Activated CD4-positive, alpha-beta T cell treated with anti-CD3 and anti-CD28 coated beads, Interleukin-10, Interleukin-2, amounts not matched to agents 100 ng/mL and 50 ng/mL, durations not matched to agents 16 hours and 8 hours (primary cell): ENCODE results near the gene ZEB2.

ENCODE experiments used
- DNase-seq: peaks from one replicate; pipeline ENCODE4 v3.0.0-alpha.2; 2020

ZEB2 gene

GRCh38 chr2:144446136-144446535 is 73.8 kb downstream of the ZEB2 start:
- no peak for DNase-seq

DNA sequence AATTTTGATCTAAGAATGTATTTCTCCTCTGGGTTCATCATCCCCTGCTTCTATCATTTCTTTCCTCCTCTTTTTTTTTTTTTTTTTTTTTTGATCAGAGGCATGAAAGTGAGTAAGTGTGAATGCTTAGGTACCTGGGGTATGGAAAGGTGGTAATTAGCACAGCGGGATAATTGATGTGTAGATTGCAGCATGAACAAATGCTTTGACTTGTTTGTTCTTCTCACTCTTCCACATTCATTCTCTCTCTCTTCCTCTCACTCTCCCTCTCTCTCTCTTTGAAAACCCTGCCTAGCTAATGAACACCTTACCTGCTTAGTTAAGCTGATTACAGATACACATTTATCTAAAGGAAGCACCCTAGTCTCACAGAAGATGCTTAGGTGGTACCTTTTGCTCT is 74.7 kb downstream of the ZEB2 start:
- no peak for DNase-seq

DNA sequence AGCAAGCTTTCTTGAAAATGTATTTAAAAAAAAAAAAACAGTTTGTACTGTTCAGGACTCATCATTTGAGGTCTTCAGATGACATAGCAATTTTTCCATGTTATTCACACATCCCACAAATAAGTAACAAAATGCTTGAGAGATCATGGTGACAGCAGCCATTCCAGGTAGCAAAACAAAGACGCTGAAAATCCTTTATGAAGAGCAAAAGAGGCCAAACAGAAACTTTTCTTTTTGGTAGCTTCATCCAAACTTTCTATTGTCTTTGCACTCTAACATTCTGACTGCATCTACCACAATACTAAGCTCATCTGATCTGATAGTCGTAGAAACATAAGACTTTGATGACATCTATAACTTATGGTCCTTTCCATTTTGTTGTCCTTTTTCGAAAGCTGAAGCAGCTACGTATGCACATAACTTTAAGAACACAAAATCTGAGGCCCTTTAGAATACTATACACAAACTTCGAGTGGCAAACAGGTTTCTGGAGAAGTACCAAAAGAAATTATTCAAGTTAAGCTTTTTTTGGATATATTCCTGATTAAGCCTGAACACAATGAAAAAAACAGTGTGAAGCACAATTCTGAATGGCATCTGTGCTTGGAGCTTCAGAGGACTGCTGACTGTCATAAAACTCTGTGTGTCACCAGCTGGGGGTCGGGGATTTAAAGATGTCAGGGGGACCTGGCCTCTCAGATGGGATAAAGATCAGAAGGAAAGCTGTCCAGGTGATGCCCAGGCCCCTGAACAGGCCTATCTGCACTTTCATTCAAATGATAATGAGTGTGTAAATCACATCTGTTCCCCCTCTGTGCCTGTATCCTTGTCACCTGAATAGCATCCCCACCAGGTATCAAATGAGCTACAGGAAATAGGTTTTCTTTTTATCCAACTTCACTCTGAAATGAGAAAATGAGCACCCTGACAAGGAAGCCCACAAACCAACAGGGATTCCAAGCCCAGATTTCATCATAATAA is 75.8 kb downstream of the ZEB2 start:
- DNase-seq, result no peak

GRCh38 chr2:144441711-144442141 is 78.2 kb downstream of the ZEB2 start:
- DNase-seq, result no peak

- no peak for DNase-seq
These were observed 79.9 kb downstream of the ZEB2 start for GRCh38 chr2:144439993-144440392.

- no peak for DNase-seq
These were observed 80.9 kb downstream of the ZEB2 start for GRCh38 chr2:144438801-144439631.

DNA sequence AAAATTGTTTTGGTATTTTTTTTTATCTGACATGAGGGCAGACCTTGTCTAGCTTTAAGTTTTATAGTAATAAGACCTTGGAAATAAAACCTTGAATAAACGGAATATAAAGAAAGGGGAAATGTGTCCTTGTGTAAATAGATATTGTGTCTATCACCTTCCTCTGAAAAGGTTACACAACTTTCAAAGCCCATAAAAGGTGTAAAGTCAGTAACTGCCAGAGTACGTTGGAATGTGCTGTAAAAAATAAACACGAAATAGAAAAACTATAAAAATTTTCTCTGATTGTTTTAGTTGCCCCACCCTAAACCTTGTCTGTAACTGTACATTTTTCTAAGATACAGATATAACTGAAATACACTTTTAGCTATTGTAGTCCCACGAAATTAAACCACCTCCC is 82.3 kb downstream of the ZEB2 start:
- DNase-seq, result no peak

- no peak for DNase-seq
These were observed 85.3 kb downstream of the ZEB2 start for GRCh38 chr2:144434425-144435222.

GRCh38 chr2:144432921-144433320 is 87.0 kb downstream of the ZEB2 start:
- DNase-seq, result no peak

DNA sequence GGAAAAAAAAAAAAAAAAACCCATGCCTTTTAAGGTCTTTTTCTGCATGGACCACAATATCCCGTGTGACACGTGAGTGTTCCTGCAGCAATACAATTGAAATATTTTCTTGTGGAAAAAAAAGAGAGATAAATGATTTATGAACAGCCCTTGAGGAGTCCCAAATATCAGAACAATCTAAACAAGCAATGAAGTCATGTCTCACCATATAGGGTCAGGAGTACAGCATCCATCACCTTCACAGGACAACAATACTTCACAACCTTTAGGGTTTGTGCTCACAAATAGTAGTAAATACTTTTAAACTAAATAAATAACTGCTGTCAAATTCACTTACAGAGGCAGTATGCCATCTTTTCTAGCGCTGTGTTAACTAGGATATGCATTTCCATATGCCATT is 87.9 kb downstream of the ZEB2 start:
- no peak for DNase-seq

DNA sequence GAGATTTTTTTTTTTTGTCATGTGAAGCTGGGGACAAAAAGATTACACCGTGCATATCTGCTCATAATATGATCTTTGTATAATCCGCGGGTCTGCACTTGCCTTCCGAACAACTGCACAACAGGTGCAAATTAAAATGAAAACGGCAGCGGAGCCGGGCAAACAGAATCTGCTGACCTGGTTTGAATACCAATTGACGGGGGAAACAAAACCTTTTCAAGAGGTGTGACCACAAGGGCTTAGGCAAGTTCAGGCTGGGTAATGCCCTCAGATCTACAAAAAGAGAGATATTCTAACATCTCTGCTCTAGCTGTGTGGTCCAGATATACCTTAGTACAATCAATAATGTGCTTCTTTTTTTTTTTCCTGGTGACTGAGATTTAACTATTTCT is 88.5 kb downstream of the ZEB2 start:
- DNase-seq, result no peak

GRCh38 chr2:144430722-144431391 is 89.1 kb downstream of the ZEB2 start:
- peak; percentile 74 for DNase-seq

GRCh38 chr2:144429396-144430112 is 90.4 kb downstream of the ZEB2 start:
- no peak for DNase-seq

GRCh38 chr2:144426981-144427479 is 92.9 kb downstream of the ZEB2 start:
- DNase-seq, result no peak

DNA sequence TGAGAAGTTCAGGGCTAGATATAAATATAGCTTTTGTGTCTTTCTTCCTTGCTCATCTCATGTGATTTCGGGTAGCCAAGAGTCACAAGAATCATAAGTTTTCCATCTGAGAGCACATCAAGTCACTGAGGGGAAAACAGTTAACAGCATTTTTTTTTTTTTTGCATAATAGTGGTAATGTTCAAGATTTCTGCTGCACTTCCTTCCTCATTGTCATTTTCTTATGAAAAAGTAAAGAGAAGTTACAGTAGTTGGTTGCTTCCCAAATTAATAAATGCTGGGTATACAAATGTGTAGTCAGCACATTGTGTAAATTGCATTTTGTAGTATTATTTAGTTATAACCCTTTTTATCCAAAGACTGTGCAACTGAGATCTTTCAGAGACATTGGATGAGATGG is 93.6 kb downstream of the ZEB2 start:
- no peak for DNase-seq

GRCh38 chr2:144424559-144425240 is 95.2 kb downstream of the ZEB2 start:
- DNase-seq, result peak; percentile 51

DNA sequence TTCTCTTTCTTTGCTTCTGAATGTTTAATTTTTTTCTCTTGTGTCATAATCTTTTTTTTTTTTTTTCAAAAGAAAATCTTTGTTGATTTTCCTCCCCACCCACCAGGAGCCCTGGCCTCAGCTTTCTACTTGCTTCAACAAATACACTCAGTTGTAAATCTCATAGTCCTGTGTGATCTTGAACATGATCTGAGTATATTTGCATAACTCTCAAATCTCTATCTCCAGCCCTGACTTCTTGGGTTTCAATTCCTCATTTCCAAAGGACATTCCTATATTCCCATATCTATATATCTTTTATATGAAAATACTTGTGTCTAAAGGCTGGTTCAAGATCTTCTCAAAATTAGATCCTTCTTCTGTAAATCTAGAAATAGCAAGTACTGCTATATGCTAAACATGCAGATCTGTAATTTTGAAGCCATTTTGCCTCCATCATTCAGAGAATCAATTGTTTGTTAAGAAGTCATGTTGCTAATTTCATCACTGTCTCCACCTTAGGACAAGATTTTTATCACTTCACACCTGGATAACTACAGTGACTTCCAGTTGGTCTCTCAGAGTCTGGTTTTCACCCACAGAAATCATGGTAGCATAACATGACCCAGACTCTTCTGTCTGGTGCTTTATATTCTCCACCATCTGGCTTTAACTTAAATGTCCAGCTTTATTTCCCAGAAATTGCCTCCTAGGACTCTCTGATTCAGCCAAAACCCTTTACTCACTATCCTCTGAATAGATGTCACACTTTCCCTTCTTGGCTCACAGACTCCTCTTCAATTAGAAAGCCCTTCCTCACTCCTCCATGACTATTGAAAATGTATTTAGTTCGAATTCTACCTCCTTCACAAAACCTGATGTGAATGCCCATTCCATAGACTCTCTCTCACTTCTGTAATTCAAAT is 98.1 kb downstream of the ZEB2 start:
- no peak for DNase-seq

- DNase-seq, result no peak
These were observed 100.7 kb downstream of the ZEB2 start for GRCh38 chr2:144419218-144419617.

DNA sequence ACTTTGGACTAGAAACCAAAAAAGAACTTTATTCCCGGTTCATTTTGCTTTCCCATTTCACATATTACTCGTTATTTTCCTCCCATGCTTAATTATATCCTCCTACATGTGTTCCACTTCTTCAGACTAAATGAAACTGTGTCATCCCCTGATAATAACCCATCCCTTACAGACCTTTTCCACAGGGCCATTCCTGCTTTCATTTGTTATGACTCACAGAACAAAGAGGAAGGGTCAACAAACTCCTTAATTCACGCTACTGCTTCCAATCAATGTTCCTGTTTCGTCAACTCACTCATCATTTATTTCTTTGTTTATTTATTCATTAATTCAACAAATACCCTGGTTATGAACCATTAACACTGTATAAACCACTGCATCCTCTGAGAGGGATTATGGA is 104.5 kb downstream of the ZEB2 start:
- DNase-seq, result no peak
